Astrocyte (in vitro differentiated cells and primary cell): ENCODE data around the gene IL25.

Experiments used
- CTCF ChIP-seq: IDR thresholded peaks from 2 replicates; pipeline ENCODE4 v1.5.1; 2011; ENCODE audit warnings: low read depth, mild to moderate bottlenecking, inconsistent platforms, low read length, moderate library complexity; ENCODE audit not compliant: insufficient read depth
- EZH2 ChIP-seq: IDR thresholded peaks from 2 replicates; pipeline ENCODE4 v1.6.1; 2012; ENCODE audit warnings: mild to moderate bottlenecking, low read length, inconsistent platforms; ENCODE audit not compliant: insufficient read depth

DNA sequence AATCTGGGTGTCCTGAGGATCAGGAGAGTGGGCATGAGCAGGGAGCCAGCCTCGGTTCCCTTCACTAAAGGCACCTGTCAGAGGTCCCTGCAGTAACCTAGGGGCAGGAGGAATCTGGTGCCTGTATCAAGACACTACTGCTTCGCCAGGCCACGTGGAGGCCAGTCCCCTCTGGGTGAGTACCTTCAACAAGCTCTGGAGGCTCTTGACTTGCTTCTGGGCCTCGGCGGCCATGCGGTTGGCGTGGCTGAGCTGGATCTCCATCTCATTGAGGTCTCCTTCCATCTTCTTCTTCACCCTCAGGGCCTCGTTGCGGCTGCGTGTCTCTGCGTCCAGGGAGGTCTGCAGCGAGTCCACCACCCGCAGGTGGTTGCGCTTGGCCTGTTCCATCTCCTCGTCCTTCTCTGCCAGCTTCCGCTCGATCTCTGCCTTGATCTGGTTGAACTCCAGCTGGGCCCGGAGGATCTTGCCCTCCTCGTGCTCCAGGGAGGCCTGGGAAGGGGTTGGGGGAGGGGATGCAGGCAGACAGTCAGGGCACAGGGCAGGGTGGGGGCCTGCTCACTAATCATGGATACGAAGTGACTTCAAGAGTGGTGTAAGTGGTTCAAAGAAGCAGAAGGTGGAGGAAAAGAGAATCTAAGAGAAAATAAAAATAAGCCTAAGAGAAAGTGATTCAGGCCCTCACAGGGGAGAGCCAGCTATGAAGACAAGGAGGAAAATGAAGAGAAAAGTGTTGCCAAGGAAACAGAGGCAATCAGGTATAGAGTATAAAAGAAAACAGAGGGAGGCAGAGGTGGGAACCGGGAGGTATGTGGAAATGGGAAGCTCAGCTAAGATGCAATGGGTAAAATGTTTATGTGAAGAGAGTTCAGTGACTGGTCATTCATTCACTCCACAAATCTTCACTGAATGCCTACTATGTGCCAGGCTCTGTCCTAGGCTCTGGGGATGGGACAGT lies 43.5 kb downstream of the IL25 start:
- TF ChIP-seq CTCF (no peak), EZH2 (no peak)
